GM18507 (cell line): ENCODE data around the gene ADRM1.

ENCODE experiments used
- DNase-seq: peaks from one replicate; pipeline ENCODE4 v3.0.0; 2011; ENCODE audit warnings: low read depth; ENCODE audit not compliant: insufficient read length; ENCODE audit errors: extremely low spot score
- FAIRE-seq: peaks from 2 replicates; lab custom pipeline; 2011; peaks lifted over from hg19 to GRCh38; lab: Jason Lieb, UNC

Gene ADRM1

GRCh38 chr20:62308102-62308822, 5.5 kb downstream of the ADRM1 start:
- FAIRE-seq, result no peak
- DNase-seq, result no peak

GRCh38 chr20:62309198-62309944, 6.6 kb downstream of the ADRM1 start:
- no peak for DNase-seq
- no peak for FAIRE-seq

GRCh38 chr20:62309947-62310756, 7.4 kb downstream of the ADRM1 start:
- DNase-seq (no peak), FAIRE-seq (no peak)

GRCh38 chr20:62310757-62311121, 7.9 kb downstream of the ADRM1 start:
- FAIRE-seq (no peak), DNase-seq (no peak)

- DNase-seq (no peak), FAIRE-seq (no peak)
Observed at GRCh38 chr20:62311150-62311549, 8.4 kb downstream of the ADRM1 start.

- DNase-seq (no peak), FAIRE-seq (no peak)
Observed at GRCh38 chr20:62311832-62312661, 9.2 kb downstream of the ADRM1 start.

- FAIRE-seq (no peak), DNase-seq (no peak)
Observed at GRCh38 chr20:62312662-62312977, 9.8 kb downstream of the ADRM1 start.

GRCh38 chr20:62313021-62313420, 10.2 kb downstream of the ADRM1 start:
- DNase-seq (no peak), FAIRE-seq (no peak)

GRCh38 chr20:62313460-62314338, 10.9 kb downstream of the ADRM1 start:
- DNase-seq (no peak), FAIRE-seq (no peak)

- FAIRE-seq (no peak), DNase-seq (no peak)
Observed at GRCh38 chr20:62314339-62314638, 11.5 kb downstream of the ADRM1 start.

GRCh38 chr20:62314711-62315302, 12.0 kb downstream of the ADRM1 start:
- FAIRE-seq (no peak), DNase-seq (no peak)

- FAIRE-seq (no peak), DNase-seq (no peak)
Observed at GRCh38 chr20:62315773-62316172, 13.0 kb downstream of the ADRM1 start.

- no peak for DNase-seq
- no peak for FAIRE-seq
Observed at GRCh38 chr20:62316331-62317166, 13.8 kb downstream of the ADRM1 start.

GRCh38 chr20:62317167-62317655, 14.4 kb downstream of the ADRM1 start:
- FAIRE-seq (no peak), DNase-seq (no peak)

GRCh38 chr20:62318400-62319345, 15.9 kb downstream of the ADRM1 start:
- DNase-seq (no peak), FAIRE-seq (no peak)

GRCh38 chr20:62319346-62319909, 16.6 kb downstream of the ADRM1 start:
- DNase-seq (no peak), FAIRE-seq (no peak)
